Vagina (tissue), 2 donors: ENCODE data around the gene OXT. TPM values are rescaled to one million over a fixed set of nuclear protein-coding genes. Genes with fewer than 3 reads are reported as not detected.
"Not testable (repeated sequence)": the region's sequence is repeated elsewhere in the genome, so short reads cannot be mapped to it uniquely, and the experiment has no call there.

Source experiments
- DNase-seq, 2 donors: peaks; one replicate each; pipeline ENCODE4 v3.0.0-alpha.2; 2017; ENCODE audit errors: extremely low spot score in 2 of 2
- H3K27ac ChIP-seq: fragments of 200-600 bp; sonication (generic); one replicate; pipeline ENCODE4 v1.5.1; 2019
- H3K27me3 ChIP-seq: fragments of 200-600 bp; sonication (generic); one replicate; pipeline ENCODE4 v1.5.1; 2019
- H3K36me3 ChIP-seq, 2 donors: fragments of 200-600 bp; sonication (generic); one replicate each; pipeline ENCODE4 v1.5.1; 2017 to 2019
- H3K4me1 ChIP-seq: fragments of 200-600 bp; sonication (generic); one replicate; pipeline ENCODE4 v1.5.1; 2019
- H3K4me3 ChIP-seq, 2 donors: fragments of 200-600 bp; sonication (generic); 1 replicate in 1 of 2; 2 replicates in 1 of 2; pipeline ENCODE4 v1.5.1; 2016 to 2019
- H3K9me3 ChIP-seq: fragments of 200-600 bp; sonication (generic); one replicate; pipeline ENCODE4 v1.5.1; 2019
- POLR2A ChIP-seq, 2 donors: fragments of 450-650 bp; IDR thresholded peaks; one replicate each; pipeline ENCODE4 v1.6.1; 2017; ENCODE audit warnings: antibody characterized with exemption in 2 of 2, mild to moderate bottlenecking in 2 of 2, moderate library complexity in 2 of 2
- POLR2AphosphoS5 ChIP-seq, 2 donors: sonication (generic); formaldehyde crosslinking; IDR thresholded peaks; one replicate each; pipeline ENCODE4 v1.9.0; 2017; ENCODE audit warnings: antibody characterized with exemption in 2 of 2, mild to moderate bottlenecking in 2 of 2, low read depth in 1 of 2; ENCODE audit not compliant: insufficient read depth in 1 of 2
- intact Hi-C: fragments of 100-400 bp; cut with DNase I; formaldehyde crosslinking; loops from one replicate; pipeline ENCODE4 v1.15.1; 2023
- total RNA-seq: library from RNA; depleted of rRNA; stranded (reverse); fragments of >200 nt; gene quantifications from one replicate; pipeline ENCODE4 v1.2.3, GENCODE V29; 2016
- TF ChIP-seq, protein P1 (sequence below), 3 experiments: fragments of 450-650 bp in 2 of 3; fragments of 200-600 bp in 1 of 3; sonication (generic) in 1 of 3; IDR thresholded peaks; one replicate each; pipeline ENCODE4 v1.5.1; 2017 to 2019; ENCODE audit warnings: antibody characterized with exemption in 3 of 3, mild to moderate bottlenecking in 2 of 3, moderate library complexity in 2 of 3

Gene OXT
- total RNA-seq, 1 donor from 2014 or later, result not detected

DNA sequence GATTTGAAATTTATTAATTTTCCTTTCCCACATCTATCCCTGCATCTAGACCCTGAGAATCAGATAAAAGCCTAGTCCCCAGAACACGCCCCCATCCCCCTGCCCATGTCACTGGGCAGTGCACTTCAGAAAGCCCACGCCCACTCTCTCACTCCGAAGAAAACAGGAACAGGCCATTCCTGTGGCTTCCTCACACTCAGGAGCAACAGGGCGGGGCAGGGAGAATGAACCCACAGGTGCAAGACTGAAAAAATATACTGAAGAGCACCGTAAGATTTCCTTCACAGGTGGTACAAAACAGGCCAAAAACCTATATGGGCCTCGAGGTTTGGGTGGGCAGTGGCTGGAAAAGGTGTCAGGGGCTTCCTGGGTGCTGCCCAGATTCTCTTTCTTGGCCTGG lies 3.4 kb downstream of the OXT start:
- TF ChIP-seq POLR2A (IDR thresholded peaks at IDR 0.05), result no peak
- TF ChIP-seq, protein P1, sequence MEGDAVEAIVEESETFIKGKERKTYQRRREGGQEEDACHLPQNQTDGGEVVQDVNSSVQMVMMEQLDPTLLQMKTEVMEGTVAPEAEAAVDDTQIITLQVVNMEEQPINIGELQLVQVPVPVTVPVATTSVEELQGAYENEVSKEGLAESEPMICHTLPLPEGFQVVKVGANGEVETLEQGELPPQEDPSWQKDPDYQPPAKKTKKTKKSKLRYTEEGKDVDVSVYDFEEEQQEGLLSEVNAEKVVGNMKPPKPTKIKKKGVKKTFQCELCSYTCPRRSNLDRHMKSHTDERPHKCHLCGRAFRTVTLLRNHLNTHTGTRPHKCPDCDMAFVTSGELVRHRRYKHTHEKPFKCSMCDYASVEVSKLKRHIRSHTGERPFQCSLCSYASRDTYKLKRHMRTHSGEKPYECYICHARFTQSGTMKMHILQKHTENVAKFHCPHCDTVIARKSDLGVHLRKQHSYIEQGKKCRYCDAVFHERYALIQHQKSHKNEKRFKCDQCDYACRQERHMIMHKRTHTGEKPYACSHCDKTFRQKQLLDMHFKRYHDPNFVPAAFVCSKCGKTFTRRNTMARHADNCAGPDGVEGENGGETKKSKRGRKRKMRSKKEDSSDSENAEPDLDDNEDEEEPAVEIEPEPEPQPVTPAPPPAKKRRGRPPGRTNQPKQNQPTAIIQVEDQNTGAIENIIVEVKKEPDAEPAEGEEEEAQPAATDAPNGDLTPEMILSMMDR (IDR thresholded peaks at IDR 0.05), result no peak
- no peak for TF ChIP-seq POLR2AphosphoS5 (IDR thresholded peaks at IDR 0.05; ENCODE audit: insufficient read depth in 1 of 2, low read depth in 1 of 2)
- H3K36me3 ChIP-seq, result no peaks in the 10 kb centered on the region
- intact Hi-C loops, result no loop called here

DNA sequence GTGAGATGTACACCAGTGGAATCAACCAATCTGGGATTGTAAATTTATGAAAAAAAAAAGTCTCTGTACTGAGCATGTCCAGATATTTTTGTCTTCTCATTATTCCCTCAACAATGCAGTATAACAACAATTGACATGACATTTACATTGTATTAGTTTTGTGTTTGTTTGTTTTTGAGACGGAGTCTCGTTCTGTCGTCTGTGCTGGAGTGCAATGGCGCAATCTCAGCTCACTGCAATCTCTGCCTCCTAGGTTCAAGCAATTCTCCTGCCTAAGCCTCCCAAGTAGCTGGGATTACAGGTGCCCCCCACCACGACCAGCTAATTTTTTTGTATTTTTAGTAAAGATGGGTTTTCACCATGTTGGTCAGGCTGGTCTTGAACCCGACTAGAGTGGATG lies 3.9 kb downstream of the OXT start:
- DNase-seq, H3K36me3 ChIP-seq, intact Hi-C loops, H3K9me3 ChIP-seq, H3K27ac ChIP-seq, H3K27me3 ChIP-seq, H3K4me3 ChIP-seq: not testable (repeated sequence)
- peaks cover 20% of the 10 kb centered on the region for H3K4me1 ChIP-seq

More for the DNA sequence above, 3.4 kb downstream of the OXT start:
- DNase-seq, result no peak
- H3K27ac ChIP-seq, result no peak overlapping the region
- H3K9me3 ChIP-seq, result no peaks in the 10 kb centered on the region
- H3K4me1 ChIP-seq, result peaks cover 18% of the 10 kb centered on the region
- no peak overlapping the region for H3K4me3 ChIP-seq
- no peaks in the 10 kb centered on the region for H3K27me3 ChIP-seq

GRCh38 chr20:3077618-3078134 lies 6.3 kb downstream of the OXT start:
- Histone ChIP-seq H3K4me3 (no peak overlapping the region), H3K27ac (no peak overlapping the region), H3K27me3 (no peaks in the 10 kb centered on the region), H3K36me3 (no peaks in the 10 kb centered on the region), H3K9me3 (no peaks in the 10 kb centered on the region), H3K4me1 (peaks cover 18% of the 10 kb centered on the region)
- intact Hi-C loops, result no loop called here
- no peak for DNase-seq
- no peak for TF ChIP-seq POLR2AphosphoS5 (IDR thresholded peaks at IDR 0.05; ENCODE audit: insufficient read depth in 1 of 2, low read depth in 1 of 2)
- no peak for TF ChIP-seq POLR2A (IDR thresholded peaks at IDR 0.05)
- TF ChIP-seq, protein P1 (IDR thresholded peaks at IDR 0.05), result no peak

DNA sequence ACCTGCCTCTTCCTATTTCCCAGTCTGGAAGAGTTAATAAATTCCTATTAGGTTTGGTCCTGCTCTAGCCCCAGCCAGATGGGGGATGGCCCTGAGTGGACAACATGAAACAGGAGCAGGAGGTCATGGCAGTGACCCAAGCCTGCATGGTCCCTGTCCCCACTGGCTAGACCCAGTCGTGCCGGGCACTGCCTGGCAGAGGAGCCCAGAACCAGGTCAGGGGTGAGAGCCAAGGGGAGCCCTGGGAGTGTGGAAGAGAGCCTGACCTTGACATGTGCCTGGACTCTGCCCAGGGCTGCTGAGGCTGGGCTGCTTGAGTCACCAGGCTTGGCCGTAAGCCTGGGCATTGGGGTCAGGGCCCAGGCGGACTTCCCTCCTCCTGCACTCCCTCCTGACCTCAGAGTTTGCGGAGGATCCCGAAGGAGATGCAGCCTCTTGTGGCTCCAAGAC lies 9.5 kb downstream of the OXT start:
- H3K9me3 ChIP-seq, result no peaks in the 10 kb centered on the region
- H3K4me1 ChIP-seq, result peaks cover 25% of the 10 kb centered on the region
- H3K27ac ChIP-seq, result no peak overlapping the region
- H3K27me3 ChIP-seq, result no peaks in the 10 kb centered on the region
- no peak for TF ChIP-seq POLR2AphosphoS5 (IDR thresholded peaks at IDR 0.05; ENCODE audit: insufficient read depth in 1 of 2, low read depth in 1 of 2)
- no peak for TF ChIP-seq POLR2A (IDR thresholded peaks at IDR 0.05)
- TF ChIP-seq, protein P1 (IDR thresholded peaks at IDR 0.05), result no peak
- intact Hi-C loops, result no loop called here
- no peaks in the 10 kb centered on the region for H3K36me3 ChIP-seq
- DNase-seq, result no peak
- no peak overlapping the region for H3K4me3 ChIP-seq

GRCh38 chr20:3081641-3082040 lies 10.2 kb downstream of the OXT start:
- Histone ChIP-seq H3K27ac (no peak overlapping the region), H3K36me3 (no peaks in the 10 kb centered on the region), H3K27me3 (no peaks in the 10 kb centered on the region), H3K4me3 (no peak overlapping the region), H3K4me1 (peaks cover 25% of the 10 kb centered on the region), H3K9me3 (no peaks in the 10 kb centered on the region)
- TF ChIP-seq, protein P1 (IDR thresholded peaks at IDR 0.05), result no peak
- TF ChIP-seq POLR2AphosphoS5 (IDR thresholded peaks at IDR 0.05; ENCODE audit: insufficient read depth in 1 of 2, low read depth in 1 of 2), result no peak
- no peak for TF ChIP-seq POLR2A (IDR thresholded peaks at IDR 0.05)
- DNase-seq, result no peak
- intact Hi-C loops, result no loop called here
